ENCODE data around the gene SDK1.
"Not testable (repeated sequence)": the region's sequence is repeated elsewhere in the genome, so short reads cannot be mapped to it uniquely, and the experiment has no call there.

The SDK1 gene

DNA sequence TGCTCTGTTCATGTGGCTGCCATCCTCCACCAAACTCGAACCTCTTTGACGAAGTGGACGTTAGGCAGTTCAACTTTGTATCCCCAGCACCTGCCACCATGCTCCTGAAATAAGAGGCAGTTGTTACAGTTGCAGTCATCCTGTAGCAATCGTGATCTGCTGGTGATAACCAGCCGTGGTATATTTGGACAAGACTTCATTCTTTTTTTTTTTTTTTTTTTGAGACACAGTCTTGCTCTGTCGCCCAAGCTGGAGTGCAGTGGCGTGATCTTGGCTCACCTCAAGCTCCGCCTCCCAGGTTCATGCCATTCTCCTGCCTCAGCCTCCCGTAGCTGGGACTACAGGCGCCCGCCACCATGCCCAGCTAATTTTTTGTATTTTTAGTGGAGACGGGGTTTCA is 640.7 kb downstream of the SDK1 start:
- not testable (repeated sequence) for DNase-seq

- no peak for DNase-seq
These were observed 641.2 kb downstream of the SDK1 start for GRCh38 chr7:3942276-3942675.

DNA sequence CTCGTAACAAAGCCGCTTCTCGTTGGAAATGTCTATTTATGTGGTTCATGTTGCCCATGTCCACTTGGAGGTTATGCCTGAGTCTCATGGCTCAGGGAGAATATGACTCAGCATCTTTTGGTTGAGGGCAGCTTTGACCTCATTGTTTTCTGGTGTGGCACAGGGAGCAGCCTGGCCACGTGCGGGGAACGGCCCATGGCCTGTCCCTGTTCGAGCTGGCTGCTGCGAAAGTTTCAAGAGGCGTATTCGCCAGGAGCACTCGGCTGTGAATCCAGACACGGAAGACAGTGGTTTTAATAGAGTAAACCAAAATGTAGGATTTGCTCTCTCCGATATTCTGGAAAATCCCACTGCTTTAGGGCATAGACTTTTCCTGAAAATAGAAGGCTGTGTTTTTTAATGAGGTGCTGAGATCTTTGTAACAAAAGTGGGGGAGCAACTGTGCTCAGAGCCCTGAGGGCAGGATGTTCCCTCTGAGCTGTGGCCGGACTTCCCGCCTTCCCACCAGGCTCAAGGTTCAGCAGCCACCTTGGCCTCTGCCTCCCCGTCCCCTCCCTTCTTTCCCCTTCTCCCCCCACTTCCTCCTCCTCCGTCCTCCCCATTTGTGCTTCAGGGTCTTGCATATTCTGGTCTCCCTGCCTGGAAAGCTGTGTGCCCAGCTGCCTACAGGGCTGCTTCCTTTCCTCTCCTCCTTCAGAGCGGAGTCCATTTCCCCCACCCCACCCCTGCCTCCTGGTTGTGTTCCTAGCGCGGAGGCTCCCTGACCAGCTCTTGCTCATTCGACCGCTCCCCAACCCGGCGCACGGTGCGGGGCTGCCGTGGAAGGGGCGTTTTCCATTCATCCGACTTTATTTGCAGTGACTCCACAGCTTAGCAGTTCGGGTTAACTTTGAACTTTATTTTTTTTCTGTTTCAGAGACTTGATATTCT is 642.0 kb downstream of the SDK1 start:
- DNase-seq = no peak

DNA sequence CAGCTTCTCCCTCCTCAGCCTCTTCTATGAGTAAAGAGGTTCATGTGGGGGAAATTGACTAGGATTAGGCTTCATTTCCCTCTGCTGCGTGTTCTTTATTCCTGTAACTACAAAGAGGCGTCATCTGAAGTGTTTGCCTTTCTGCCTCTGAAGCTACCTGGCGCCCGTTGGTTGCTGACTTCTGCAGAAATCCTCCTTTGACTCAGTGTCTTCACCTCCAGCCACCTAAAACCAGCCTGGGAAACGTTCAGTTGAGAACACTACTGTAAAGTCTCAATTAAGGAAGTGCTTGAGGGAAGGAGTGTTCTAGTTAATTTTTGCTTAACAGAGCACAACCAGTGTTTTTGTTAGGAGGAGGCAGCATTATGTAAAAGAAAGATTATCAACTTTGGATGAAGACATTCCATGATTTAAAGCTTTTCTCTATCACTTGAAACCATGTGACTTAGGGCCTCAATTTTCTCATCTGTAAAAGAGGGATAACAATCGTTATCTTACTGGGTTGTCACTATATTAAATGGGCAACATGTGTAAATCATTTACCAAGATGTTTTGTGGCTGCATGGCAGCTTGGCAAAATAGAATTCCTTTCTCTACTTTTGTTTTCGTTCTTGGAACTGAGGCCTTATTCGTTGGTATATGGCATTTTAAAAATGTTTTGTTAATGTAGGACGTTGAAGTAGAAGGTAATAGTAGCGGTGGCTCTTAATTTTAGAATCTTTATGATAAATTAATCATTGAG is 642.9 kb downstream of the SDK1 start:
- DNase-seq = no peak

DNA sequence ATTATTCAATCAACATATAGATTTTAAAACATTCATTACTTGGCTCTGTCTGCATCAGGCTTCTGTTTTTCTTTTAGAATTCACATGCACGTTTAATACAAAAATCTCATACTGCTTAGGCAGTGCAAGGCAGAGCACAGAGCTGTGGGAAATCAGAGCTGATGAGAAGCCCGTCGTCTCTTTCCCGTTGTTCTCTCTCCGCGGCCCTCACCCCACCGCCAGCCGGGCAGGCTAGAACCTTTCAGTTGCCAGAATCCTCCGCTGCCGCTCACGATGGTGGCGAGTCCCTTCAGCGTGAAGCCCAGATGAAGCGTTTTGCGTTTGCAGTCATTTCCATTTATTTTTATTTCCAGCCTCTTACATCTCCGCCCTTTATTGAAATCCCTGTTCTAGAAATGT is 648.2 kb downstream of the SDK1 start:
- no peak for DNase-seq

DNA sequence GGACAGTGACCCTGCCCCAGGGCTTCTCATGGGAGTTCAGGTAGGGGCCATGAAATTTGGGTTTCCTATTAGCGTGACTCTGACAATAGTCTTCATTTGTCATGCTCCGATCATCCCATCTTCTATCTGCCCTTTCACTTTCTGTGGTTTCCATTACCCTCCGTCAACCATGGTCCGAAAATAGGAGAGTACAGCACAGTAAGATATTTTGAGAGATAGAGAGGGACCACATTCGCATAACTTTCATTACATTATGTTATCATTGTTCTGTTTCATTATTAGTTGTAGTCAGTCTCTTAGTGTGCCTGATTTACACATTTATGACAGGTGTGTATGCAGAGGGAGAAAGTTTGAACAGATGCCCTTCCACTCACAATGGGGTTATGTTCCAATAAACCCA is 649.2 kb downstream of the SDK1 start:
- DNase-seq = no peak

GRCh38 chr7:3951316-3952055 is 650.4 kb downstream of the SDK1 start:
- no peak for DNase-seq

DNA sequence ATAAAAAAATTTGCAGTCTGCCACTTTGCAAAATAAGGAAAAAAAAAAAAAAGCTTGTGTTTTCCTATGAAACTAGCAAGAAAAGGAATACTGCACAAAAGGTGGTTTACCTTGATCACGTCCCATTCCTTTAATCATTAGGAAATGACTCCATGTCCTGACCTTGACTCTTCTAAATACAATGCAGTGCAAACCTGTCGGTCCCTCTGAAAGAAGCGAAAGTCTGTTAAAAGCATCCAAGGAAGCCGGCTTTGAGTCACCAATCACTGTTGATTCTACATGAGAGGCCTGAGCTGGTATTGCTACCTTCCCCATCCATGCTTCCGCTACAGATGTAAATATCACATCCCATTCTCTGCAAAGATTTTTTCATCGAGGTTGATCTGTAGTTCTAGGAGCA is 652.1 kb downstream of the SDK1 start:
- DNase-seq = no peak

DNA sequence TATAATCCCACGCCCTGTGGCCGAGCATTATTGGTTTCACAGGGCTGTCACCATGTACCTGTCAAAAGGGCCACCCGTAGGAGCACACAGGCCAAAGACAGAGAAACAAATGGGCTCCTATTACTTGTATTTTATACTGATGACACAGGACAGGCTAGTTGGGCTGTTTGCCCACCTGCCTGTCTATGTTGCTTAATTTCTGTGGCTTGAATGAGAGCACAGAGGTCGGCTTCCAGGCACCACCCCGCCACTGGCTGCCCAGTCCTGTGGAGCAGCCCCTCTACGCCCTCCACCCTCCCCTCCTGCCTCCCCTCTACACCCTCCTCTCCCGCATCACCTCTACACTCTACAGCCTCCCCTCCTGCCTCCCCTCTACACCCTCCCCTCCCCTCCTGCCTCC is 652.9 kb downstream of the SDK1 start:
- DNase-seq = no peak

- peak; percentile 35 for DNase-seq
These were observed 654.0 kb downstream of the SDK1 start for GRCh38 chr7:3955026-3955425.

GRCh38 chr7:3955751-3956696 is 655.0 kb downstream of the SDK1 start:
- DNase-seq = no peak

DNA sequence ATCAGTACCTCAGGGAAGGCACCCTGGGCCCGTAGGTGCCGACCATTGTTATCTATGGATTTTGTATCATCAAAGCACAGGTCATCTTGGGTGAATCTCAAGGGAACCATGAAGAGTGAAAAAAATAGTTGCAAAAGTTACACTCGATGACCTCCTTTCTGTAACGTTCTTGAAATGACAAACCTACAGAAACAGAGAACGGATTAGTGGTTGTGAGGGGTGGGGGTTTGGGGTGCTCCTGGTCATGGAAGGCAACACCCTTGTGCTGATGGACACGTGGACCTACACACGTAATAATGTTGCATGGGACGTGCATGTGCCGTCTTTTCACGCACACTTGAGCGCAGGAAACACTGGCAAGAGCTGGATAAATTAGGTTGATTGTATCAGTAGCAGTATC is 655.9 kb downstream of the SDK1 start:
- no peak for DNase-seq

DNA sequence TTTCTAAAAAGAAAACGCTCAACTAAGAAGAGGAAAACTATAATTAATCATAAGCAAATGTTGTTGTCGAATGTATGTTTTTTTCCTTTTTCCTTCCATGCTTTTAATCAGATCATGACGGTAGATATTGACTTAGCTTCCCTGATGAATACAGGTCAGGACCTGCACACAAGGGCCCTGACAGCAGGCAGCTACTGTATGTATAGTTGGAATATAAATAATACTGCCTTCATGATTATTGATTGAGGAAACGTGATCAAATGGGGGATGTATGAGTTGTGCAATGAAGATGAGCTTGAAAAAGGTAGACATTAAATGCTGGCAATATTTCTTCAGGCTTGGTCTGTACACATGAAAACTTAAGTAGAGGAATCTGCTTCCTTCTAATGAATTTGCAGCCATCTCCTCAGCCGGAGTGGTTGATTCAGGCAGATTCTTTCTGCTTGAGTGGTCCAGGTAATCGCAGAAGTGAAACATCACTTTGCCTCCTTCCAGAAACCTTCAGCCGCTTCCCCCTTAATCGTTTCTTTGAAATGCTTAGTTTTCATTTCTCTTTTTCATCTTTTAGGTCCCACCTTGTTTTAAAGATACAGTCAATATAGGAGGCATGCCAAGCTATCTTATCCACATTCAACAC is 656.5 kb downstream of the SDK1 start:
- no peak for DNase-seq

DNA sequence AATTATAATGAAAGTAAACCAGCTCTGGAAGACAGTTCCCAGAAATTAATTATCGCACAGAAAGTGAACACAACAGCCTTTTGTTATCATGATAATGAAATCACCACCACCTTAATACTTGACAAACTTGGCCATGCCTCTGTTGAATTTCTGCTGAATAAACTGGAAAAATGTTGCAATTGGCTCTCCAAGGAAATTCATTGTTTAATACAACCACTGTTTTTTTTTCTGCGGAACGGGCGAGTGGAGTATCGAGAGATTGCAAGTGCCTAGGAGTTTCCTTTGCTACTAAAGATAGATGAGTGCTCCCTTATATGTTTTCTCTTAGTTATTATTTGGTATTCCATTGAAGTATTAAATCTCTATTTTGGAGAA is 657.0 kb downstream of the SDK1 start:
- no peak for DNase-seq

DNA sequence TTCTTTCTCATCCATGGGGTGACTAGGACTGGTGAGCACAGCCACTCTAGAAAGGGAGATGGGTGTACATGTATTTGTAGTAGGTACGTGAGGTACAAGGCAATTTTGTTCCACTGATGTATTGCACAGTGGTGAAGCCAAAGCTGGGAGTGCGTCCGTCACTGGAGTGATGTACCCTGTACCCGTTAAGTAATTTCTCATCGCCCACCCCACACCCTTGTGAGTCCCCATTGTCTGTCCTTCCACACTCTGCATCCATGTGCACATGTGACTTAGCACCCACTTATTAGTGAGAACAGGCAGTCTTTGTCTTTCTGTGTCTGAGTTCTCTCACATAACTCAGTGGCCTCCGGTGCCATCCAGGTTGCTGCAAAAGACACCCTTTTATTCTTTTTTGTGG is 658.3 kb downstream of the SDK1 start:
- no peak for DNase-seq

DNA sequence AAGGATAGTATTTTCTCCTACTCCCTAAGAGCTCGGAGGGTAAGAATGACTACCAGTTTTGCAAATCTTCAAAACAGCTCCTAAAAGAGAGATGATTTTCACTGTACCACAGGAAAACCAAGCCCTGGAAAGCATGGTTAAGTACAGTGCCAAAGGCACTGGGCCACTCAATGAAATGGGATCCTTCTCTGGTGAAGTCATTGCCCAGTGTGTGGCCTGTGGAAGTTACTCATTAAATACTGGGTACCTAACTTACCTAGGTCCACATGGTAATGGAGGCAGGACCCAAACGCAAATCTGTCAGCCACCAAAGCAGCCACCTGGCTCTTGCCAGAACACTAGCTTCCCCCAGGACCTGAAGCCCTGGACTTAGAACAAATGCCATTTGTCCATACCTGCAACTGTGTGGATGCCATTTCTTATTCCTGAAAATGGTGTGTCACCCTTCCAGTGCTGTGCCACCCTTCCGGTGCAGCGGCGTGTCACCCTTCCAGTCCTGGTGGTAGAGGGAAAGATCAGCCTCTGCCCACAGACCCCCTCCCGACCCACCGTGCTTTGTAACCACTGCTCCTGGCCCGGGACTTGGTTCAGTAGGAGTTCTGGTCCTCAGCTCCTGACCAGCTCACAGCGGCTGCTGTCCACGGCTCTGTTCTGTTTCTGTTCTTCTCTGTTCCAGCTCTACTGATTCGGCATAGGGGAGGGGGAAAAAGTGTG is 659.2 kb downstream of the SDK1 start:
- no peak for DNase-seq

- no peak for DNase-seq
These were observed 659.9 kb downstream of the SDK1 start for GRCh38 chr7:3960942-3961341.

GRCh38 chr7:3961857-3962503 is 660.9 kb downstream of the SDK1 start:
- DNase-seq = no peak

DNA sequence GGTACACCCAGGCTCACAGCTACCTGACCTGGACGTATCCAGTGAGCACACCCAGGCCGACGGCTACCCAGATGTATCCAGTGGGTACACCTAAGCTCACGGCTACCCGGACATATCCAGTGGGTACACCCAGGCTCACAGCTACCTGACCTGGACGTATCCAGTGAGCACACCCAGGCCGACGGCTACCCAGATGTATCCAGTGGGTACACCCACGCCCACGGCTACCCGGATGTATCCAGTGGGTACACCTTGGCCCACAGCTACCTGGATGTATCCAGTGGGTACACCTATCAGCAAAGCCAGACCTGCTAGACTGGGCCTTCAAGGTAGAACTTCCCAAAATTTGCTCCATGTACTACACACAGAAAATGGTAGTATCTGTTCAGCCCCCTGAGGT is 662.7 kb downstream of the SDK1 start:
- DNase-seq = not testable (repeated sequence)

DNA sequence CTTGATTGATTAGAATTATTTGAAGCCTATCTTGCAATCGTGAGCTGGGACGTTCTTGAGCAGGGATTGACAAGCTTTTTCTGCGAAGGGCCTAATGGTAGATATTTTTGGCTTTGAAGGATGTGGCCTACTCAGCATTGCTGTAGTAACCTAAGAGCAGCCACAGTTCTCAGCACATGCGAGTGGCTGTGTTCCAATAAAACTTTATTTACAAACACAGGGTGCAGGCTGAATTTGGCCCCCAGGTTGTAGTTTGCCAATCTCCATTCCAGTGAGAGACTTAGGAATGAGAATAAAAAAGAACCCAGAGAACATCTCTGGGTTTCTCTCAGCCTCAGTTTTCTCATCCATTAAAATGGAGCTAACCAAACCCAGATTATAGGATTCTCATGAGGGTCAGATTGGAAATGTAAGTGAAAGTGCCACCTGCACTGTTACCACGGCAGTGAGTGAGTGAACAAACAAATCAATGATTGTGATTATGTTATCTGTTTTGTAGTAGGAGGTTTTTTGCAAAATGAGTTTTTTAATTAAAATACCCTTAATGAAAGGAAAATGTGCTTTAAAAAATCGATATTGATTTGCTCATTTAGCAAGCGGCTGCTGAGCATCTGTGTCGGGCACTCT is 664.0 kb downstream of the SDK1 start:
- DNase-seq = no peak

Data from right hindlimb (tissue), 1 donor.